ENCODE measurements around the gene JCHAIN. TPM values are rescaled to one million over a fixed set of nuclear protein-coding genes. Genes with fewer than 3 reads are reported as not detected.

JCHAIN gene
- total and polyA plus RNA-seq, 2 of the 13 experiments (the other 11 are each of a cell fraction or from before 2014, with no cell fraction given) = not detected

DNA sequence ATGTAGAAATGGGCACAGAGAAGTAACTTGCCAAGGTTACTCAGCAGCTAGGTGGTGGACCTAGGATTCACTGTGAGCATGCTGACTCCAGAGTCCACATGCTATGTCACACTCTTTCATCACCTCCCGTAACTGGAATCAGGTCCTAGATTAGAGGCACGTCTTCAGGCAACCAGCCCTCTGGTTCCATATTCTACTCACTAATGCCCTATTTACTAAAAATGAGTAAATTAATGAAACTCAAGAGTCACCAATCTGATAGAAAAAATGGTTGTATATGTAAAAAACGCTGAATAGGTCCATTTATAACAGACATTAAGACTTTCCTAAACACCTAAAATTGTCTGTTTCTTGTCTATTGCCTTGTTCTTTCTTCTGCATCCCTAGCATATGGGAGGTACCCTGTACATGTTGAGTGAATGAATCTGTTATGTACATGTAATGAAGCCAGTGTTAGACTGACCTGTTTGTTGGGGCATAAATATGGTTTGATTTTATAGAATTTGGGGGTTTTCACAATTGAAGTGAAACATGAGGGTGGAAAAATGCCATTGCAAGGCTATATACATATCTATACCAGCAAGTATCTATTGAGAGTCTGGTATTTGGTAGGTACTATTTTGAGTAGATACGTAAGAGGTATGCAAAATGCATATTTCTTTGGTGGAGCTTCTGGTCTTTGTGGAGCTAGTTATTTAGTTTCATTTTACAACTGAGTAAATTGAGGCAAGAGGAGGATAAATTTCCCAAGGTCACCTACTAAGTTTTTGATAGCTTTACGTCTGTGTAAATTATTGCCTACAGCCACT, 48.0 kb upstream of the JCHAIN start (continued):
- TF ChIP-seq, protein P1, sequence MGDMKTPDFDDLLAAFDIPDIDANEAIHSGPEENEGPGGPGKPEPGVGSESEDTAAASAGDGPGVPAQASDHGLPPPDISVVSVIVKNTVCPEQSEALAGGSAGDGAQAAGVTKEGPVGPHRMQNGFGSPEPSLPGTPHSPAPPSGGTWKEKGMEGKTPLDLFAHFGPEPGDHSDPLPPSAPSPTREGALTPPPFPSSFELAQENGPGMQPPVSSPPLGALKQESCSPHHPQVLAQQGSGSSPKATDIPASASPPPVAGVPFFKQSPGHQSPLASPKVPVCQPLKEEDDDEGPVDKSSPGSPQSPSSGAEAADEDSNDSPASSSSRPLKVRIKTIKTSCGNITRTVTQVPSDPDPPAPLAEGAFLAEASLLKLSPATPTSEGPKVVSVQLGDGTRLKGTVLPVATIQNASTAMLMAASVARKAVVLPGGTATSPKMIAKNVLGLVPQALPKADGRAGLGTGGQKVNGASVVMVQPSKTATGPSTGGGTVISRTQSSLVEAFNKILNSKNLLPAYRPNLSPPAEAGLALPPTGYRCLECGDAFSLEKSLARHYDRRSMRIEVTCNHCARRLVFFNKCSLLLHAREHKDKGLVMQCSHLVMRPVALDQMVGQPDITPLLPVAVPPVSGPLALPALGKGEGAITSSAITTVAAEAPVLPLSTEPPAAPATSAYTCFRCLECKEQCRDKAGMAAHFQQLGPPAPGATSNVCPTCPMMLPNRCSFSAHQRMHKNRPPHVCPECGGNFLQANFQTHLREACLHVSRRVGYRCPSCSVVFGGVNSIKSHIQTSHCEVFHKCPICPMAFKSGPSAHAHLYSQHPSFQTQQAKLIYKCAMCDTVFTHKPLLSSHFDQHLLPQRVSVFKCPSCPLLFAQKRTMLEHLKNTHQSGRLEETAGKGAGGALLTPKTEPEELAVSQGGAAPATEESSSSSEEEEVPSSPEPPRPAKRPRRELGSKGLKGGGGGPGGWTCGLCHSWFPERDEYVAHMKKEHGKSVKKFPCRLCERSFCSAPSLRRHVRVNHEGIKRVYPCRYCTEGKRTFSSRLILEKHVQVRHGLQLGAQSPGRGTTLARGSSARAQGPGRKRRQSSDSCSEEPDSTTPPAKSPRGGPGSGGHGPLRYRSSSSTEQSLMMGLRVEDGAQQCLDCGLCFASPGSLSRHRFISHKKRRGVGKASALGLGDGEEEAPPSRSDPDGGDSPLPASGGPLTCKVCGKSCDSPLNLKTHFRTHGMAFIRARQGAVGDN (CRISPR knock-in tag; IDR thresholded peaks at IDR 0.05) = no peak
- no peak for TF ChIP-seq JUN (CRISPR knock-in tag; IDR thresholded peaks at IDR 0.05)
- TF ChIP-seq NCOR1 (IDR thresholded peaks at IDR 0.05; ENCODE audit: borderline replicate concordance, low read length) = no peak
- TF ChIP-seq CBX2 (IDR thresholded peaks at IDR 0.05; ENCODE audit: low read depth, low read length) = no peak
- TF ChIP-seq CBX2 (CRISPR knock-in tag; IDR thresholded peaks at IDR 0.05; ENCODE audit: low read depth) = no peak
- TF ChIP-seq, protein P2, sequence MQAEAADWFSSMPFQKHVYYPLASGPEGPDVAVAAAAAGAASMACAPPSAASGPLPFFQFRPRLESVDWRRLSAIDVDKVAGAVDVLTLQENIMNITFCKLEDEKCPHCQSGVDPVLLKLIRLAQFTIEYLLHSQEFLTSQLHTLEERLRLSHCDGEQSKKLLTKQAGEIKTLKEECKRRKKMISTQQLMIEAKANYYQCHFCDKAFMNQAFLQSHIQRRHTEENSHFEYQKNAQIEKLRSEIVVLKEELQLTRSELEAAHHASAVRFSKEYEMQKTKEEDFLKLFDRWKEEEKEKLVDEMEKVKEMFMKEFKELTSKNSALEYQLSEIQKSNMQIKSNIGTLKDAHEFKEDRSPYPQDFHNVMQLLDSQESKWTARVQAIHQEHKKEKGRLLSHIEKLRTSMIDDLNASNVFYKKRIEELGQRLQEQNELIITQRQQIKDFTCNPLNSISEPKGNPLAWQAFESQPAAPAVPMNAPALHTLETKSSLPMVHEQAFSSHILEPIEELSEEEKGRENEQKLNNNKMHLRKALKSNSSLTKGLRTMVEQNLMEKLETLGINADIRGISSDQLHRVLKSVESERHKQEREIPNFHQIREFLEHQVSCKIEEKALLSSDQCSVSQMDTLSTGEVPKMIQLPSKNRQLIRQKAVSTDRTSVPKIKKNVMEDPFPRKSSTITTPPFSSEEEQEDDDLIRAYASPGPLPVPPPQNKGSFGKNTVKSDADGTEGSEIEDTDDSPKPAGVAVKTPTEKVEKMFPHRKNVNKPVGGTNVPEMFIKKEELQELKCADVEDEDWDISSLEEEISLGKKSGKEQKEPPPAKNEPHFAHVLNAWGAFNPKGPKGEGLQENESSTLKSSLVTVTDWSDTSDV (CRISPR knock-in tag; IDR thresholded peaks at IDR 0.05) = no peak
- TF ChIP-seq, protein P3, sequence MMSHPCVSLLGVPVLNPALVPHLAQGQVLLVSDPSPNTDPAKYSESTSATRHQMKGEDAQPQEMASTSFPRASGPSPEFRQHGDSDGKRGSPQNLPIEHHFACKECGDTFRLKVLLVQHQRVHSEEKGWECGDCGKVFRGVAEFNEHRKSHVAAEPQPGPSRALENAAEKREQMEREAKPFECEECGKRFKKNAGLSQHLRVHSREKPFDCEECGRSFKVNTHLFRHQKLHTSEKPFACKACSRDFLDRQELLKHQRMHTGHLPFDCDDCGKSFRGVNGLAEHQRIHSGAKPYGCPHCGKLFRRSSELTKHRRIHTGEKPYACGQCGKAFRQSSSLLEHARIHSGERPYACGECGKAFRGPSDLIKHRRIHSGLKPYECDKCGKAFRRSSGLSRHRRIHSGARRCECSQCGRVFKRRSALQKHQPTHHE (CRISPR knock-in tag; IDR thresholded peaks at IDR 0.05; ENCODE audit: borderline replicate concordance) = no peak
- no peak for TF ChIP-seq MATR3 (CRISPR knock-in tag; IDR thresholded peaks at IDR 0.05)
- no peak for TF ChIP-seq CHCHD3 (CRISPR knock-in tag; IDR thresholded peaks at IDR 0.05)
- TF ChIP-seq ASH2L (IDR thresholded peaks at IDR 0.05; ENCODE audit: insufficient read length, low read depth, low read length) = no peak
- TF ChIP-seq, protein P4, sequence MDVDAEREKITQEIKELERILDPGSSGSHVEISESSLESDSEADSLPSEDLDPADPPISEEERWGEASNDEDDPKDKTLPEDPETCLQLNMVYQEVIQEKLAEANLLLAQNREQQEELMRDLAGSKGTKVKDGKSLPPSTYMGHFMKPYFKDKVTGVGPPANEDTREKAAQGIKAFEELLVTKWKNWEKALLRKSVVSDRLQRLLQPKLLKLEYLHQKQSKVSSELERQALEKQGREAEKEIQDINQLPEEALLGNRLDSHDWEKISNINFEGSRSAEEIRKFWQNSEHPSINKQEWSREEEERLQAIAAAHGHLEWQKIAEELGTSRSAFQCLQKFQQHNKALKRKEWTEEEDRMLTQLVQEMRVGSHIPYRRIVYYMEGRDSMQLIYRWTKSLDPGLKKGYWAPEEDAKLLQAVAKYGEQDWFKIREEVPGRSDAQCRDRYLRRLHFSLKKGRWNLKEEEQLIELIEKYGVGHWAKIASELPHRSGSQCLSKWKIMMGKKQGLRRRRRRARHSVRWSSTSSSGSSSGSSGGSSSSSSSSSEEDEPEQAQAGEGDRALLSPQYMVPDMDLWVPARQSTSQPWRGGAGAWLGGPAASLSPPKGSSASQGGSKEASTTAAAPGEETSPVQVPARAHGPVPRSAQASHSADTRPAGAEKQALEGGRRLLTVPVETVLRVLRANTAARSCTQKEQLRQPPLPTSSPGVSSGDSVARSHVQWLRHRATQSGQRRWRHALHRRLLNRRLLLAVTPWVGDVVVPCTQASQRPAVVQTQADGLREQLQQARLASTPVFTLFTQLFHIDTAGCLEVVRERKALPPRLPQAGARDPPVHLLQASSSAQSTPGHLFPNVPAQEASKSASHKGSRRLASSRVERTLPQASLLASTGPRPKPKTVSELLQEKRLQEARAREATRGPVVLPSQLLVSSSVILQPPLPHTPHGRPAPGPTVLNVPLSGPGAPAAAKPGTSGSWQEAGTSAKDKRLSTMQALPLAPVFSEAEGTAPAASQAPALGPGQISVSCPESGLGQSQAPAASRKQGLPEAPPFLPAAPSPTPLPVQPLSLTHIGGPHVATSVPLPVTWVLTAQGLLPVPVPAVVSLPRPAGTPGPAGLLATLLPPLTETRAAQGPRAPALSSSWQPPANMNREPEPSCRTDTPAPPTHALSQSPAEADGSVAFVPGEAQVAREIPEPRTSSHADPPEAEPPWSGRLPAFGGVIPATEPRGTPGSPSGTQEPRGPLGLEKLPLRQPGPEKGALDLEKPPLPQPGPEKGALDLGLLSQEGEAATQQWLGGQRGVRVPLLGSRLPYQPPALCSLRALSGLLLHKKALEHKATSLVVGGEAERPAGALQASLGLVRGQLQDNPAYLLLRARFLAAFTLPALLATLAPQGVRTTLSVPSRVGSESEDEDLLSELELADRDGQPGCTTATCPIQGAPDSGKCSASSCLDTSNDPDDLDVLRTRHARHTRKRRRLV (CRISPR knock-in tag; IDR thresholded peaks at IDR 0.05) = no peak
- no peak for TF ChIP-seq ZNF713 (CRISPR knock-in tag; IDR thresholded peaks at IDR 0.05)
- TF ChIP-seq, protein P5, sequence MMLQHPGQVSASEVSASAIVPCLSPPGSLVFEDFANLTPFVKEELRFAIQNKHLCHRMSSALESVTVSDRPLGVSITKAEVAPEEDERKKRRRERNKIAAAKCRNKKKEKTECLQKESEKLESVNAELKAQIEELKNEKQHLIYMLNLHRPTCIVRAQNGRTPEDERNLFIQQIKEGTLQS (CRISPR knock-in tag; IDR thresholded peaks at IDR 0.05) = peak; percentile 77
- TF ChIP-seq, protein P6, sequence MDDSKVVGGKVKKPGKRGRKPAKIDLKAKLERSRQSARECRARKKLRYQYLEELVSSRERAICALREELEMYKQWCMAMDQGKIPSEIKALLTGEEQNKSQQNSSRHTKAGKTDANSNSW (CRISPR knock-in tag; IDR thresholded peaks at IDR 0.05; ENCODE audit: borderline replicate concordance) = no peak
